ENCODE measurements around the gene AGMAT.
A peak's percentile ranks its signal among the peaks of the same experiment; 100 is the strongest.

The AGMAT gene

DNA sequence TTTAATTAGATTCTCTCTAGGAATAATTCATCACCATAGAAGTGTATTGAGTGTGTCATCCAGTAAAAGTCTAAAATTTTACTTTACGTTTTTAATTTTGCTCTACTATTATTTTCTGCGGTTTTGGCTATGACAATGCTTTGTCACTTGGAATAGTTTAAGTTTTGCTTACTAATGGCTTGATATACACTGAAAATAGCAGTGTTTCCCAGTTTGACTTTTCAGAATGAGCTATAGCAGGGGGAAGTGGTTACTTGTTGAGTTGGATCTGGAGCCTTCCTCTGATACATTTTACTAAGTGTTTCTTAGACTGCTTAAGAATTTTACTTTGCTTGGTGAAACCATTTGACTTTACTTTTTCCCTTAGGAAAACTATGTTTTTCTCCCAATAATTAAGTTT, 53.2 kb downstream of the AGMAT start:
- H3K27ac ChIP-seq (ENCODE audit: low read length) = no peak overlapping the region
- H3K27me3 ChIP-seq (ENCODE audit: control insufficient read depth, insufficient read depth, low read length) = no peaks in the 10 kb centered on the region
- no peaks in the 10 kb centered on the region for H3K4me1 ChIP-seq (ENCODE audit: control insufficient read depth, insufficient read depth, low read length)
- WGBS (ENCODE audit: insufficient coverage, insufficient read length) = no CpG with 5 or more reads among the region's 2 CpGs
- H3K36me3 ChIP-seq (ENCODE audit: control insufficient read depth, insufficient read depth, low read length) = peaks cover 3% of the 10 kb centered on the region; the same call in 1 of the 2 replicates
- H3K4me3 ChIP-seq (ENCODE audit: low read length) = no peak overlapping the region
- H3K9me3 ChIP-seq (ENCODE audit: control insufficient read depth, insufficient read depth, low read length) = no peaks in the 10 kb centered on the region
- no peak for DNase-seq (ENCODE audit: low read depth, low spot score)

GRCh38 chr1:15531003-15531402, 53.8 kb downstream of the AGMAT start:
- H3K27ac ChIP-seq (ENCODE audit: low read length) = no peak overlapping the region
- no peaks in the 10 kb centered on the region for H3K9me3 ChIP-seq (ENCODE audit: control insufficient read depth, insufficient read depth, low read length)
- peaks cover 3% of the 10 kb centered on the region; the same call in 1 of the 2 replicates for H3K36me3 ChIP-seq (ENCODE audit: control insufficient read depth, insufficient read depth, low read length)
- no peak for DNase-seq (ENCODE audit: low read depth, low spot score)
- H3K4me1 ChIP-seq (ENCODE audit: control insufficient read depth, insufficient read depth, low read length) = no peaks in the 10 kb centered on the region
- H3K4me3 ChIP-seq (ENCODE audit: low read length) = no peak overlapping the region
- no peaks in the 10 kb centered on the region for H3K27me3 ChIP-seq (ENCODE audit: control insufficient read depth, insufficient read depth, low read length)
- no CpG with 5 or more reads among the region's 4 CpGs for WGBS (ENCODE audit: insufficient coverage, insufficient read length)

DNA sequence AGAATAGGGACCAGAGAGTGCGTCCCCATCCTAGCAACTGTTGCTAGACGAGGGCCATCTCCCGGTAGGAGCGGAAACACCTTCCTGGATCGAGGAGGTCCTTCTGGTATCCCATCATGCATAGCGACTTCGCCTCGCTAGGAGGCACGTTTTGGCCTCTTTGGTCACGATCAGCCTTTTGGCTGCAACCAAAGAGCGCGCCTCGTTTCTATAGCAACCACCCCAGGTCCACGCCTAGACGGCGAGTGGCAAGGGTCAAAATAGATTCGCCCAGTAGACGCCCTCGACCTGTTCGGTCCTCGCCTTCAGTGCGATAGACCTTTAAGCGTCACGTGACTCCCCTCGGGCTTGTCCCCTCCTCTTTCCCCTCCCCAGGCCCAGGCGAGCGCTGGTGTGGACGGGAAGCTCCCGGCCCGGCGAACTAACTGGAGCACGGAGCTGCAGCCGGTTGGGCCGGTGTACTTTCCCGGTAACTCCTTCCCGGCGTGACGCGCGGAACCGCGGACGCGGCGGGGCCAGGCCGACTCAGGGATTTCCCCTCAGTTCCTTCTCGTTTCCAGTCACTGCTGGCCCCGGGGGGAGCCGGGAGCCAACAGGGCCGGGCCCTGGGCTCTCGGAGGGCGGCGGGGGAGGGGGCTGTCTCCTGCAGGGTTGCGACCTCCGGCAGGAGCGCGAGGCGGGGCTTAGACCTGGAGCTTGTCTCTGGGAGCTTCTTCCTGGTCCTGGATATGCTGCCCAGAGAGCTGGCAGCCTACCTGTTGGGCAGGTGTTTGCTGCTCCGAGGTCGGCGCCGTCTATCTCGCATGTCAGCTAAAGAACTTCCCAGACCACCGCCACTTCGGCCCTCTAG, 58.1 kb downstream of the AGMAT start, which contains the start of gene DNAJC16:
DNAJC16 (plus strand) TSS at position 359 of the 850 bp plus-strand sequence. CDS start 2,258 bp downstream, outside the sequence.
- no CpG with 5 or more reads among the region's 65 CpGs for WGBS (ENCODE audit: insufficient coverage, insufficient read length)
- no peaks in the 10 kb centered on the region for H3K9me3 ChIP-seq (ENCODE audit: control insufficient read depth, insufficient read depth, low read length)
- H3K36me3 ChIP-seq (ENCODE audit: control insufficient read depth, insufficient read depth, low read length) = no peaks in the 10 kb centered on the region; the same call in 1 of the 2 replicates
- H3K27ac ChIP-seq (ENCODE audit: low read length) = no peak within 1 kb of the TSS
- H3K4me1 ChIP-seq (ENCODE audit: control insufficient read depth, insufficient read depth, low read length) = peaks cover 2% of the 10 kb centered on the region
- DNase-seq (ENCODE audit: low read depth, low spot score) = peak; percentile 100
- H3K27me3 ChIP-seq (ENCODE audit: control insufficient read depth, insufficient read depth, low read length) = no peaks in the 10 kb centered on the region
- peak within 1 kb of the TSS; percentile 74 for H3K4me3 ChIP-seq (ENCODE audit: low read length)

DNA sequence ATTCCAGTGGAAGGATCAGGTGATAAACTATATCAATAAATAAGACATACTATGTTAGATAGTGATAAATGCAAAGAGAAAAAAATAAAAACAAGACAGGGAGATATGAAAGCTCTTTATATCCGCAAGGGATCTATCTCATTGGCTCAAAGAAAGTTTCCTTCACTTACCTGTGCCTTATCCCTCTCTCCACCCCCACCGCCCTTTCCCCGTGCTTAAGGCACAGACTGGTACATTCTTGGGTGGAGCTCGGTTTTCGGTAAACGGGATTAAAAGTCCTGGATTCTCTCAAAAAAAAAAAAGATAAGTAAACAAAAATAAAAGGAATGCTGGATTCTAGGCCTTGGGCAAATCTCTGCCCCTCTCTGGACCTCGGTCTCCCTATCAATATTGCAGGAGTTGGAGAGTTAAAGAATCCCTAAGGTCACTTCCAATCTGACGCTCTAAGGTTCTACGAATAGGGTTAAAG, 58.8 kb downstream of the AGMAT start:
- Histone ChIP-seq H3K4me3 (ENCODE audit: low read length) (no peak overlapping the region), H3K4me1 (ENCODE audit: control insufficient read depth, insufficient read depth, low read length) (peaks cover 2% of the 10 kb centered on the region), H3K27me3 (ENCODE audit: control insufficient read depth, insufficient read depth, low read length) (no peaks in the 10 kb centered on the region), H3K9me3 (ENCODE audit: control insufficient read depth, insufficient read depth, low read length) (no peaks in the 10 kb centered on the region), H3K36me3 (ENCODE audit: control insufficient read depth, insufficient read depth, low read length) (no peaks in the 10 kb centered on the region), H3K27ac (ENCODE audit: low read length) (no peak overlapping the region)
- no CpG with 5 or more reads among the region's 9 CpGs for WGBS (ENCODE audit: insufficient coverage, insufficient read length)
- DNase-seq (ENCODE audit: low read depth, low spot score) = no peak

- DNase-seq (ENCODE audit: low read depth, low spot score) = no peak
- no CpG with 5 or more reads among the region's 40 CpGs for WGBS (ENCODE audit: insufficient coverage, insufficient read length)
- Histone ChIP-seq H3K36me3 (ENCODE audit: control insufficient read depth, insufficient read depth, low read length) (no peaks in the 10 kb centered on the region), H3K27me3 (ENCODE audit: control insufficient read depth, insufficient read depth, low read length) (no peaks in the 10 kb centered on the region), H3K4me1 (ENCODE audit: control insufficient read depth, insufficient read depth, low read length) (peaks cover 2% of the 10 kb centered on the region), H3K27ac (ENCODE audit: low read length) (no peak overlapping the region), H3K9me3 (ENCODE audit: control insufficient read depth, insufficient read depth, low read length) (no peaks in the 10 kb centered on the region), H3K4me3 (ENCODE audit: low read length) (peak overlapping the region; percentile 61; the same call in 1 of the 2 replicates)
Observed at GRCh38 chr1:15525050-15526020, 59.5 kb downstream of the AGMAT start.

DNA sequence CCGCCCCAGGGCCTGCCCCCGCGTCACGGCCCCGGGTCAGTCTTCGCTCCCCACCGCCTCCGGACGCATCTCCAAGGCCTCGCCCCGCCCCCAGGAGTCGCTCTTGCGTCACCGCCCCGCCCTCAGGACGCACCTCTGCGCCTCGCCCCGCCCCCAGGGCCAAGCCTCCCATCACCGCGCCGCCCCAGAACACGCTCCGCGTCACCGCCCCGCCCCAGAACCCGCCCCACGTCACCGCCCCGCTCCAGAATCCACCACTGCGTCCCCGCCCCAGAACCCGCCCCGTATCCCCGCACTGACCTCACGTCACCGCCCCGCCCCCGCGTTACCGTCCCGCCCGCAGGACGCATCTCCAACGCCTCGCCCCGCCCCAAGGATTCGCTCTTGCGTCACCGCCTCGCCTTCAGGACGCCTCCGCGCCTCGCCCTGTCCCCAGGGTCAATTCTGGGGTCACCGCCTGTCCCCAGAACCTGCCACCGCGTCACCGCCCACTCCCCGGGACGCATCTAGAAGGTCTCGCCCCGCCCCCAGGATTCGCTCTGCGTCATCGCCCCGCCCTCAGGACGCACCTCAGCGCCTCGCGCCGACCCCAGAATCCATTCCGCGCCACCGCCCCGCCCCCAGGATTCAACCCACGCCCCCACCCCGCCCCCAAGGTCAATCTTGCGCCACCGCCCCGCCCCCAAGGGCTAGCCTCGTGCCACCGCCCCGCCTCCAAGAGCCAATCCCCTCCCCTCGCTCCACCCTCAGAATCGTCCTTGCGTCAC, 60.4 kb downstream of the AGMAT start:
- Histone ChIP-seq H3K4me3 (ENCODE audit: low read length) (peak overlapping the region; percentile 84; the same call in 1 of the 2 replicates), H3K36me3 (ENCODE audit: control insufficient read depth, insufficient read depth, low read length) (no peaks in the 10 kb centered on the region), H3K27me3 (ENCODE audit: control insufficient read depth, insufficient read depth, low read length) (no peaks in the 10 kb centered on the region), H3K27ac (ENCODE audit: low read length) (no peak overlapping the region), H3K4me1 (ENCODE audit: control insufficient read depth, insufficient read depth, low read length) (peaks cover 2% of the 10 kb centered on the region), H3K9me3 (ENCODE audit: control insufficient read depth, insufficient read depth, low read length) (no peaks in the 10 kb centered on the region)
- WGBS (ENCODE audit: insufficient coverage, insufficient read length) = no CpG with 5 or more reads among the region's 88 CpGs
- DNase-seq (ENCODE audit: low read depth, low spot score) = peak; percentile 85

GRCh38 chr1:15524021-15524282, 60.9 kb downstream of the AGMAT start, which contains the start of gene CASP9:
CASP9 (minus strand) TSS chr1:15524215; CDS start chr1:15524200, 15 bp downstream.
- no peaks in the 10 kb centered on the region for H3K9me3 ChIP-seq (ENCODE audit: control insufficient read depth, insufficient read depth, low read length)
- H3K27me3 ChIP-seq (ENCODE audit: control insufficient read depth, insufficient read depth, low read length) = no peaks in the 10 kb centered on the region
- H3K27ac ChIP-seq (ENCODE audit: low read length) = no peak within 1 kb of the TSS
- H3K4me1 ChIP-seq (ENCODE audit: control insufficient read depth, insufficient read depth, low read length) = peaks cover 2% of the 10 kb centered on the region
- no peaks in the 10 kb centered on the region for H3K36me3 ChIP-seq (ENCODE audit: control insufficient read depth, insufficient read depth, low read length)
- no peak for DNase-seq (ENCODE audit: low read depth, low spot score)
- WGBS (ENCODE audit: insufficient coverage, insufficient read length) = no CpG with 5 or more reads among the region's 27 CpGs
- H3K4me3 ChIP-seq (ENCODE audit: low read length) = peak within 1 kb of the TSS; percentile 84; the same call in 1 of the 2 replicates

GRCh38 chr1:15523104-15524020, 61.5 kb downstream of the AGMAT start:
- Histone ChIP-seq H3K27ac (ENCODE audit: low read length) (no peak overlapping the region), H3K4me1 (ENCODE audit: control insufficient read depth, insufficient read depth, low read length) (peaks cover 2% of the 10 kb centered on the region), H3K36me3 (ENCODE audit: control insufficient read depth, insufficient read depth, low read length) (no peaks in the 10 kb centered on the region), H3K27me3 (ENCODE audit: control insufficient read depth, insufficient read depth, low read length) (no peaks in the 10 kb centered on the region), H3K4me3 (ENCODE audit: low read length) (peak overlapping the region; percentile 84; the same call in 1 of the 2 replicates), H3K9me3 (ENCODE audit: control insufficient read depth, insufficient read depth, low read length) (no peaks in the 10 kb centered on the region)
- no peak for DNase-seq (ENCODE audit: low read depth, low spot score)
- WGBS (ENCODE audit: insufficient coverage, insufficient read length) = no CpG with 5 or more reads among the region's 18 CpGs

- Histone ChIP-seq H3K27ac (ENCODE audit: low read length) (no peak overlapping the region), H3K9me3 (ENCODE audit: control insufficient read depth, insufficient read depth, low read length) (no peaks in the 10 kb centered on the region), H3K4me3 (ENCODE audit: low read length) (no peak overlapping the region), H3K27me3 (ENCODE audit: control insufficient read depth, insufficient read depth, low read length) (no peaks in the 10 kb centered on the region), H3K36me3 (ENCODE audit: control insufficient read depth, insufficient read depth, low read length) (no peaks in the 10 kb centered on the region), H3K4me1 (ENCODE audit: control insufficient read depth, insufficient read depth, low read length) (peaks cover 2% of the 10 kb centered on the region)
- DNase-seq (ENCODE audit: low read depth, low spot score) = no peak
- WGBS (ENCODE audit: insufficient coverage, insufficient read length) = no CpG with 5 or more reads among the region's 4 CpGs
Observed at GRCh38 chr1:15522551-15522950, 62.3 kb downstream of the AGMAT start.
